ENCODE data around the gene RAB40B.
A peak's percentile ranks its signal among the peaks of the same experiment; 100 is the strongest.

Gene RAB40B

DNA sequence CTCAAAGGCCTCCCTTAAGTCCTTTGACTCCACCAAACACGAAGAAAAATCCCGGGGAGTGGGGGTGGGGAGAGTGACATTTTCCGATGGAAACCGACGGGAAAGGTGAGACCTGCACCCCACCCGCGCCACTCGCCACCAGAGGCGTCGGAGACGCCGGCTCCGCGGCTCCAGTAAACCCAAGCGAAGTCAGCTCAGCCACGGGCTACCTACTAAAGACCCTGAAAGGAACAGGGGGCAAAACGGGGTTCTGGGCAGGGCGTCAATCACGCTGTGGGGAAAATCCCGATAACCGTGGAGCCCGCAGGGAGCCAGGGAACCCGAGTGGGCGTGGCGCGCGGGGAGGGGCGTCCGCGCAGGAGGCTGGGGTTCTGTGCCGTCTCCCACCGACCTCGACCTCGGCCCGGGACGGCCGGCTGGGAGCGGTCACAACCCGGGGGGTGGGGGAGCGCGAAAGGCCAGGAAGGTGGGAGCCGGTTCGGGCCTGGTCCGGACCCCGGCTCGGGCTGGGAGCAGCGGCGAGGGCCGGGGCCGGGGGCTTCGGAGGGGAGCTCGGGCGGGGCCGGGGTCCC is 50.8 kb downstream of the RAB40B start:
- peak overlapping the region; percentile 99 for H3K9ac ChIP-seq (ENCODE audit: low read length)
- peaks cover 8% of the 10 kb centered on the region for H3K36me3 ChIP-seq (ENCODE audit: control insufficient read depth, insufficient read depth, low read length)
- H2BK15ac ChIP-seq (replicated peaks; ENCODE audit: low read depth) = no peak overlapping the region
- no peaks in the 10 kb centered on the region for H3K27me3 ChIP-seq (ENCODE audit: insufficient read depth, low read length, poor library complexity)
- H3K18ac ChIP-seq (ENCODE audit: low read length) = peak overlapping the region; percentile 53
- no peak overlapping the region for H4K5ac ChIP-seq (ENCODE audit: low read length)
- DNase-seq = peak; percentile 16
- peaks cover 3% of the 10 kb centered on the region for H3K4me1 ChIP-seq (ENCODE audit: control insufficient read depth, low read depth, low read length)
- H2BK5ac ChIP-seq (ENCODE audit: low read length) = no peak overlapping the region
- peak overlapping the region; percentile 99 for H3K23ac ChIP-seq (ENCODE audit: low read length)
- H3K79me2 ChIP-seq (ENCODE audit: control insufficient read depth, insufficient read depth, low read length) = peaks cover 45% of the 10 kb centered on the region
- H3K4me3 ChIP-seq (ENCODE audit: low read length) = peak overlapping the region; percentile 97
- H3K79me1 ChIP-seq (ENCODE audit: low read length) = peaks cover 24% of the 10 kb centered on the region
- WGBS (ENCODE audit: extremely low coverage, insufficient coverage, low lambda C conversion rate) = no CpG with 5 or more reads among the region's 54 CpGs
- no peak overlapping the region for H2BK120ac ChIP-seq (ENCODE audit: low read depth, low read length)
- peak overlapping the region; percentile 81 for H3K4me2 ChIP-seq (ENCODE audit: low read length)
- H3K56ac ChIP-seq (ENCODE audit: low read length) = peak overlapping the region; percentile 100
- H2AK5ac ChIP-seq (ENCODE audit: low read length) = no peak overlapping the region
- peak overlapping the region; percentile 91 for H4K8ac ChIP-seq (ENCODE audit: low read depth, low read length)
- H3K4ac ChIP-seq (ENCODE audit: low read depth, low read length) = peak overlapping the region; percentile 58
- H3K27ac ChIP-seq (ENCODE audit: low read depth, low read length) = peak overlapping the region; percentile 87

DNA sequence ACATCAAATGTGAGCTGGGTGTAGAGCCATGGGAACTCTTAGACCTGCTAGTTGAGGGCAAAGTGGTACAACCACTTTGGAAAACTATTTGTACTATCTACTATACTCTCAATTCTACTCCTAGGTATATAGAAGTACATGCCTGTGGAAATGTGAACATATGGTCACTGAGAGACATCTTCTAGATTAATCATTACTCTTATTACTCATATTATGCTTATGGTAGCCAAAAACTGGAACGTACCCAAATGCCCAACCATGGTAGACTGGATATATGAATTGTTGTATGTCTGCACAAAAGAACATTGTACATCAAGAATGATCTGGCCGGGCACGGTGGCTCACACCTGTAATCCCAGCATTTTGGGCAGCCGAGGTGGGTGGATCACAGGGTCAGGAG is 53.0 kb downstream of the RAB40B start:
- Histone ChIP-seq H3K9ac (ENCODE audit: low read length) (no peak overlapping the region), H3K27me3 (ENCODE audit: insufficient read depth, low read length, poor library complexity) (no peaks in the 10 kb centered on the region), H2AK5ac (ENCODE audit: low read length) (no peak overlapping the region), H3K79me1 (ENCODE audit: low read length) (peaks cover 32% of the 10 kb centered on the region), H3K56ac (ENCODE audit: low read length) (no peak overlapping the region), H3K79me2 (ENCODE audit: control insufficient read depth, insufficient read depth, low read length) (peaks cover 54% of the 10 kb centered on the region), H2BK5ac (ENCODE audit: low read length) (no peak overlapping the region), H3K4ac (ENCODE audit: low read depth, low read length) (no peak overlapping the region), H3K27ac (ENCODE audit: low read depth, low read length) (no peak overlapping the region), H3K4me2 (ENCODE audit: low read length) (no peak overlapping the region), H3K18ac (ENCODE audit: low read length) (no peak overlapping the region), H3K36me3 (ENCODE audit: control insufficient read depth, insufficient read depth, low read length) (peaks cover 15% of the 10 kb centered on the region), H2BK120ac (ENCODE audit: low read depth, low read length) (no peak overlapping the region), H4K8ac (ENCODE audit: low read depth, low read length) (no peak overlapping the region), H3K4me3 (ENCODE audit: low read length) (no peak overlapping the region), H2BK15ac (replicated peaks; ENCODE audit: low read depth) (no peak overlapping the region), H4K5ac (ENCODE audit: low read length) (no peak overlapping the region), H3K4me1 (ENCODE audit: control insufficient read depth, low read depth, low read length) (peaks cover 3% of the 10 kb centered on the region), H3K23ac (ENCODE audit: low read length) (no peak overlapping the region)
- WGBS (ENCODE audit: extremely low coverage, insufficient coverage, low lambda C conversion rate) = no CpG with 5 or more reads among the region's 4 CpGs
- DNase-seq = no peak

DNA sequence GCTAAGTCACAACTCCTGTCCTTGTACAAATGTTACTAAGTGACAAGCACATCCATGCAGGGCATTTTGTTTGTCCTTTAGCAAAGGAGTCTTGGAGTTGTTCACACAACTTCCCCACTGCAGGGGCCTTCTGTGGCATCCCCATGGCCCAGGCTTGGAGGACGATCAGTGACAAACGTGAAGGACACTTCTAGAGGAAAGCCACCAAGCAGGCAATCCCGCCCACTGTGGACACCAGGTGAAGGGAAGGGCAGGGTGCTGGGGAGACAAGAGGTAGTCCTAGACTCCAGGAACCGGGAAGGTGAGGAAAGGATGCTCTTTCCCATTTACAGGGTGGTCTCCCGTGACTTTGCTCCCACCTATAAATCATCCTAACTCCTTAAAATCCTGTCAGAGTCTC is 54.4 kb downstream of the RAB40B start:
- Histone ChIP-seq H3K79me2 (ENCODE audit: control insufficient read depth, insufficient read depth, low read length) (peaks cover 64% of the 10 kb centered on the region), H2BK5ac (ENCODE audit: low read length) (no peak overlapping the region), H2BK15ac (replicated peaks; ENCODE audit: low read depth) (no peak overlapping the region), H3K23ac (ENCODE audit: low read length) (no peak overlapping the region), H2AK5ac (ENCODE audit: low read length) (no peak overlapping the region), H3K4me1 (ENCODE audit: control insufficient read depth, low read depth, low read length) (peaks cover 3% of the 10 kb centered on the region), H3K27ac (ENCODE audit: low read depth, low read length) (no peak overlapping the region), H3K4ac (ENCODE audit: low read depth, low read length) (no peak overlapping the region), H3K4me3 (ENCODE audit: low read length) (no peak overlapping the region), H4K8ac (ENCODE audit: low read depth, low read length) (no peak overlapping the region), H3K18ac (ENCODE audit: low read length) (no peak overlapping the region), H2BK120ac (ENCODE audit: low read depth, low read length) (no peak overlapping the region), H3K56ac (ENCODE audit: low read length) (no peak overlapping the region), H3K9ac (ENCODE audit: low read length) (no peak overlapping the region), H4K5ac (ENCODE audit: low read length) (no peak overlapping the region), H3K79me1 (ENCODE audit: low read length) (peaks cover 41% of the 10 kb centered on the region), H3K36me3 (ENCODE audit: control insufficient read depth, insufficient read depth, low read length) (peaks cover 17% of the 10 kb centered on the region), H3K4me2 (ENCODE audit: low read length) (no peak overlapping the region), H3K27me3 (ENCODE audit: insufficient read depth, low read length, poor library complexity) (no peaks in the 10 kb centered on the region)
- no peak for DNase-seq
- no CpG with 5 or more reads among the region's 5 CpGs for WGBS (ENCODE audit: extremely low coverage, insufficient coverage, low lambda C conversion rate)

- no peak overlapping the region for H4K8ac ChIP-seq (ENCODE audit: low read depth, low read length)
- H3K4ac ChIP-seq (ENCODE audit: low read depth, low read length) = no peak overlapping the region
- H2AK5ac ChIP-seq (ENCODE audit: low read length) = no peak overlapping the region
- H3K27me3 ChIP-seq (ENCODE audit: insufficient read depth, low read length, poor library complexity) = no peaks in the 10 kb centered on the region
- H3K56ac ChIP-seq (ENCODE audit: low read length) = no peak overlapping the region
- peaks cover 42% of the 10 kb centered on the region for H3K79me1 ChIP-seq (ENCODE audit: low read length)
- no peak overlapping the region for H2BK15ac ChIP-seq (replicated peaks; ENCODE audit: low read depth)
- H4K5ac ChIP-seq (ENCODE audit: low read length) = no peak overlapping the region
- DNase-seq = no peak
- no peak overlapping the region for H3K4me3 ChIP-seq (ENCODE audit: low read length)
- H3K9ac ChIP-seq (ENCODE audit: low read length) = no peak overlapping the region
- no peak overlapping the region for H3K18ac ChIP-seq (ENCODE audit: low read length)
- WGBS (ENCODE audit: extremely low coverage, insufficient coverage, low lambda C conversion rate) = no CpG with 5 or more reads among the region's 14 CpGs
- no peak overlapping the region for H2BK120ac ChIP-seq (ENCODE audit: low read depth, low read length)
- H3K79me2 ChIP-seq (ENCODE audit: control insufficient read depth, insufficient read depth, low read length) = peaks cover 64% of the 10 kb centered on the region
- no peak overlapping the region for H2BK5ac ChIP-seq (ENCODE audit: low read length)
- H3K23ac ChIP-seq (ENCODE audit: low read length) = no peak overlapping the region
- H3K4me2 ChIP-seq (ENCODE audit: low read length) = no peak overlapping the region
- H3K27ac ChIP-seq (ENCODE audit: low read depth, low read length) = no peak overlapping the region
- H3K4me1 ChIP-seq (ENCODE audit: control insufficient read depth, low read depth, low read length) = peaks cover 3% of the 10 kb centered on the region
- peaks cover 17% of the 10 kb centered on the region for H3K36me3 ChIP-seq (ENCODE audit: control insufficient read depth, insufficient read depth, low read length)
Observed at GRCh38 chr17:82642022-82642421, 56.5 kb downstream of the RAB40B start.

- Histone ChIP-seq H3K56ac (ENCODE audit: low read length) (no peak overlapping the region), H4K8ac (ENCODE audit: low read depth, low read length) (no peak overlapping the region), H3K4ac (ENCODE audit: low read depth, low read length) (no peak overlapping the region), H2BK120ac (ENCODE audit: low read depth, low read length) (no peak overlapping the region), H3K27ac (ENCODE audit: low read depth, low read length) (no peak overlapping the region), H3K4me3 (ENCODE audit: low read length) (no peak overlapping the region), H3K36me3 (ENCODE audit: control insufficient read depth, insufficient read depth, low read length) (peaks cover 17% of the 10 kb centered on the region), H2BK5ac (ENCODE audit: low read length) (no peak overlapping the region), H3K18ac (ENCODE audit: low read length) (no peak overlapping the region), H3K27me3 (ENCODE audit: insufficient read depth, low read length, poor library complexity) (no peaks in the 10 kb centered on the region), H2BK15ac (replicated peaks; ENCODE audit: low read depth) (no peak overlapping the region), H3K9ac (ENCODE audit: low read length) (no peak overlapping the region), H4K5ac (ENCODE audit: low read length) (no peak overlapping the region), H2AK5ac (ENCODE audit: low read length) (no peak overlapping the region), H3K4me1 (ENCODE audit: control insufficient read depth, low read depth, low read length) (no peaks in the 10 kb centered on the region), H3K23ac (ENCODE audit: low read length) (no peak overlapping the region), H3K79me1 (ENCODE audit: low read length) (peaks cover 38% of the 10 kb centered on the region), H3K79me2 (ENCODE audit: control insufficient read depth, insufficient read depth, low read length) (peaks cover 51% of the 10 kb centered on the region), H3K4me2 (ENCODE audit: low read length) (no peak overlapping the region)
- WGBS (ENCODE audit: extremely low coverage, insufficient coverage, low lambda C conversion rate) = no CpG with 5 or more reads among the region's 5 CpGs
- no peak for DNase-seq
Observed at GRCh38 chr17:82640036-82640435, 58.5 kb downstream of the RAB40B start.

DNA sequence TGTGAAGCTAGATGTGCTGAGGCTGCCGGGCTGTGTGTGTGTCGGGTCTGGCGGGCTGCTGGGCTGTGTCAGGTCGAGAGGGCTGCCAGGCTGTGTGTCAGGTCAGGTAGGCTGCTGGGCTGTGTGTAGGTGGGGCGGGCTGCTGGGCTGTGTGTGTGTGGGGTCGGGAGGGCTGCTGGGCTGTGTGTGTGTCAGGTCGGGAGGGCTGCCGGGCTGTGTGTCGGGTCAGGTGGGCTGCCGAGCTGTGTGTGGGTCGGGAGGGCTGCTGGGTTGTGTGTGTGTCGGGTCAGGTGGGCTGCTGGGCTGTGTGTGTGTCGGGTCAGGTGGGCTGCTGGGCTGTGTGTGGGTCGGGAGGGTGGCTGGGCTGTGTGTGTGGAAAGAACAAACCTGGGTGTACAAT is 58.9 kb downstream of the RAB40B start:
- H3K56ac ChIP-seq (ENCODE audit: low read length) = no peak overlapping the region
- peaks cover 50% of the 10 kb centered on the region for H3K79me2 ChIP-seq (ENCODE audit: control insufficient read depth, insufficient read depth, low read length)
- no peak overlapping the region for H3K27ac ChIP-seq (ENCODE audit: low read depth, low read length)
- no peak for DNase-seq
- H3K79me1 ChIP-seq (ENCODE audit: low read length) = peaks cover 40% of the 10 kb centered on the region
- H3K36me3 ChIP-seq (ENCODE audit: control insufficient read depth, insufficient read depth, low read length) = peaks cover 17% of the 10 kb centered on the region
- no peak overlapping the region for H4K8ac ChIP-seq (ENCODE audit: low read depth, low read length)
- no peaks in the 10 kb centered on the region for H3K27me3 ChIP-seq (ENCODE audit: insufficient read depth, low read length, poor library complexity)
- H3K4me2 ChIP-seq (ENCODE audit: low read length) = no peak overlapping the region
- H2BK15ac ChIP-seq (replicated peaks; ENCODE audit: low read depth) = no peak overlapping the region
- no peak overlapping the region for H3K4ac ChIP-seq (ENCODE audit: low read depth, low read length)
- no peak overlapping the region for H2AK5ac ChIP-seq (ENCODE audit: low read length)
- no peak overlapping the region for H4K5ac ChIP-seq (ENCODE audit: low read length)
- WGBS (ENCODE audit: extremely low coverage, insufficient coverage, low lambda C conversion rate) = no CpG with 5 or more reads among the region's 14 CpGs
- H3K9ac ChIP-seq (ENCODE audit: low read length) = no peak overlapping the region
- H3K4me3 ChIP-seq (ENCODE audit: low read length) = no peak overlapping the region
- no peaks in the 10 kb centered on the region for H3K4me1 ChIP-seq (ENCODE audit: control insufficient read depth, low read depth, low read length)
- H3K23ac ChIP-seq (ENCODE audit: low read length) = no peak overlapping the region
- no peak overlapping the region for H2BK120ac ChIP-seq (ENCODE audit: low read depth, low read length)
- no peak overlapping the region for H3K18ac ChIP-seq (ENCODE audit: low read length)
- no peak overlapping the region for H2BK5ac ChIP-seq (ENCODE audit: low read length)
